IMR-90 (cell line): ENCODE data around the gene UNC93A. TPM values are rescaled to one million over a fixed set of nuclear protein-coding genes. Genes with fewer than 3 reads are reported as not detected.

ENCODE experiments used
- ATAC-seq: fragments of 200-7000 bp; cut with Tn5 transposase; 2 replicates; pipeline ENCODE4 v1.9.1; 2020; ENCODE audit warnings: low read depth, mild to moderate bottlenecking, moderate library complexity
- BruUV-seq: library from RNA; stranded (reverse); fragments of 400-500 nt; replicated peaks from 2 replicates; lab custom pipeline; 2021; lab: Mats Ljungman, UMichigan
- CTCF ChIA-PET: fragments of 300-600 bp; formaldehyde crosslinking; extraction: SDS; loops from one replicate; lab custom pipeline; 2021; ENCODE audit warnings: antibody characterized with exemption; lab: Yijun Ruan, JAX
- POLR2A ChIA-PET: fragments of 300-600 bp; sonication (Branson Sonifier 250); formaldehyde crosslinking; loops from one replicate; lab custom pipeline; 2022; ENCODE audit warnings: antibody characterized with exemption; ENCODE audit not compliant: unreplicated experiment; lab: Charles Lee
- DNase-seq: peaks from one replicate; pipeline ENCODE4 v3.0.0; 2013
- H2AFZ ChIP-seq: replicated peaks from 2 replicates; pipeline ENCODE3; 2013; ENCODE audit warnings: low read length, mild to moderate bottlenecking; ENCODE audit not compliant: poor library complexity
- H2AK5ac ChIP-seq: 2 replicates; pipeline ENCODE4 v1.6.1; 2013; ENCODE audit warnings: low read depth, low read length, inconsistent platforms
- H2AK9ac ChIP-seq: replicated peaks from 2 replicates; pipeline ENCODE3; 2013; ENCODE audit warnings: mild to moderate bottlenecking, low read depth, low read length, moderate library complexity; ENCODE audit not compliant: poor library complexity
- H2BK120ac ChIP-seq: 2 replicates; pipeline ENCODE4 v1.6.1; 2013; ENCODE audit warnings: low read depth, low read length, inconsistent platforms
- H2BK15ac ChIP-seq: 3 replicates; pipeline ENCODE4 v1.6.1; 2013; ENCODE audit warnings: low read depth, low read length, inconsistent platforms
- H2BK20ac ChIP-seq: 2 replicates; pipeline ENCODE4 v1.6.1; 2013; ENCODE audit warnings: low read depth, mild to moderate bottlenecking, inconsistent platforms, low read length, moderate library complexity
- H2BK5ac ChIP-seq: 2 replicates; pipeline ENCODE4 v1.6.1; 2013; ENCODE audit warnings: mild to moderate bottlenecking, low read depth, low read length, inconsistent platforms; ENCODE audit not compliant: poor library complexity, severe bottlenecking
- H3K14ac ChIP-seq: replicated peaks from 2 replicates; pipeline ENCODE4 v1.6.1; 2013; ENCODE audit warnings: low read depth, low read length, inconsistent platforms
- H3K18ac ChIP-seq: 2 replicates; pipeline ENCODE4 v1.6.1; 2013; ENCODE audit warnings: low read depth, low read length, control low read depth
- H3K23ac ChIP-seq: 2 replicates; pipeline ENCODE4 v1.6.1; 2013; ENCODE audit warnings: low read depth, low read length, inconsistent platforms
- H3K27ac ChIP-seq: 2 replicates; pipeline ENCODE4 v1.5.1; 2013; ENCODE audit warnings: mild to moderate bottlenecking, control low read depth, low read length; ENCODE audit not compliant: insufficient read depth
- H3K27me3 ChIP-seq: 2 replicates; pipeline ENCODE4 v1.6.1; 2013; ENCODE audit warnings: low read length; ENCODE audit not compliant: control insufficient read depth, insufficient read depth
- H3K36me3 ChIP-seq: 2 replicates; pipeline ENCODE4 v1.6.1; 2013; ENCODE audit warnings: low read length, mixed read lengths; ENCODE audit not compliant: control insufficient read depth, insufficient read depth
- H3K4ac ChIP-seq: 2 replicates; pipeline ENCODE4 v1.6.1; 2013; ENCODE audit warnings: low read depth, low read length, inconsistent platforms
- H3K4me1 ChIP-seq: 2 replicates; pipeline ENCODE4 v1.6.1; 2013; ENCODE audit warnings: low read length, mixed read lengths; ENCODE audit not compliant: control insufficient read depth, insufficient read depth
- H3K4me2 ChIP-seq: 2 replicates; pipeline ENCODE4 v1.6.1; 2013; ENCODE audit warnings: low read depth, mild to moderate bottlenecking, control low read depth, low read length, moderate library complexity
- H3K4me3 ChIP-seq: 2 replicates; pipeline ENCODE4 v1.5.1; 2013; ENCODE audit warnings: low read depth, mild to moderate bottlenecking, control low read depth, low read length, moderate library complexity; ENCODE audit not compliant: insufficient read depth
- H3K56ac ChIP-seq: 2 replicates; pipeline ENCODE4 v1.6.1; 2013; ENCODE audit warnings: low read length, inconsistent platforms; ENCODE audit not compliant: insufficient read depth; ENCODE audit errors: extremely low read depth
- H3K79me1 ChIP-seq, 2 experiments: 2 replicates each; pipeline ENCODE4 v1.6.1; 2013; ENCODE audit warnings: low read length in 2 of 2, inconsistent platforms in 1 of 2, low read depth in 1 of 2
- H3K9ac ChIP-seq: 2 replicates; pipeline ENCODE4 v1.6.1; 2013; ENCODE audit warnings: low read depth, low read length, control low read depth
- H3K9me1 ChIP-seq: 2 replicates; pipeline ENCODE4 v1.6.1; 2013; ENCODE audit warnings: low read length, inconsistent platforms; ENCODE audit not compliant: insufficient read depth
- H3K9me3 ChIP-seq: 2 replicates; pipeline ENCODE4 v1.6.1; 2013; ENCODE audit warnings: low read length; ENCODE audit not compliant: control insufficient read depth, insufficient read depth
- H4K20me1 ChIP-seq: 2 replicates; pipeline ENCODE4 v1.6.1; 2013; ENCODE audit warnings: low read length, inconsistent platforms; ENCODE audit not compliant: insufficient read depth
- H4K5ac ChIP-seq: 2 replicates; pipeline ENCODE4 v1.6.1; 2013; ENCODE audit warnings: mild to moderate bottlenecking, low read depth, low read length, control low read depth
- H4K8ac ChIP-seq, 2 experiments: 2 replicates each; pipeline ENCODE4 v1.6.1; 2013; ENCODE audit warnings: low read depth in 2 of 2, low read length in 2 of 2, control low read depth in 1 of 2, inconsistent platforms in 1 of 2
- H4K91ac ChIP-seq: 2 replicates; pipeline ENCODE4 v1.6.1; 2013; ENCODE audit warnings: low read depth, low read length, inconsistent platforms; ENCODE audit not compliant: insufficient read depth
- BHLHE40 ChIP-seq: fragments of 150-350 bp; IDR thresholded peaks from 2 replicates; pipeline ENCODE4 v1.6.1; 2016; ENCODE audit warnings: mild to moderate bottlenecking, low read depth, low read length
- FOS ChIP-seq: fragments of 150-350 bp; IDR thresholded peaks from 2 replicates; pipeline ENCODE4 v1.6.1; 2016; ENCODE audit warnings: low read depth, low read length
- MAFK ChIP-seq: IDR thresholded peaks from 2 replicates; pipeline ENCODE4 v1.6.1; 2012; ENCODE audit warnings: low read depth, low read length, improper control_type of control experiment
- RFX5 ChIP-seq: IDR thresholded peaks from 2 replicates; pipeline ENCODE4 v1.8.0; 2012; ENCODE audit warnings: low read depth, mild to moderate bottlenecking, low read length, moderate library complexity
- USF2 ChIP-seq: fragments of 150-350 bp; IDR thresholded peaks from 2 replicates; pipeline ENCODE4 v1.6.1; 2017; ENCODE audit warnings: mild to moderate bottlenecking, antibody characterized with exemption, low read length, low read depth
- WGBS, 2 experiments: methylation state at CpG; one replicate each; pipeline versions ENCODE4 v1.1.5 to v1.1.7; 2013; ENCODE audit warnings: missing lambda C conversion rate in 2 of 2; ENCODE audit not compliant: insufficient read length in 1 of 2; ENCODE audit errors: extremely low coverage in 2 of 2; 5-methylcytosine and 5-hydroxymethylcytosine counted together
- dilution Hi-C: fragments of 300-500 bp; cut with HindIII; formaldehyde crosslinking; loops from one replicate; pipeline ENCODE4 v1.14.3; 2018; ENCODE audit warnings: low sequenced_read_pairs; ENCODE audit not compliant: unreplicated experiment
- in situ Hi-C: fragments of 300-500 bp; cut with MboI; formaldehyde crosslinking; loops from 3 replicates; pipeline ENCODE4 v1.14.3; 2019; ENCODE audit warnings: low sequenced_read_pairs, inconsistent platforms, mixed read lengths
- intact Hi-C: fragments of 100-400 bp; cut with micrococcal nuclease; formaldehyde crosslinking; loops from 2 replicates; pipeline ENCODE4 v1.10.0; 2022
- polyA plus RNA-seq, 3 experiments: library from polyadenylated mRNA; depleted of rRNA; stranded (reverse); fragments of >200 nt; gene quantifications; 2 replicates each; pipeline ENCODE4 v1.2.3, GENCODE V29; 2012; ENCODE audit warnings: low replicate concordance in 1 of 3
- total RNA-seq: library from RNA; depleted of rRNA; stranded (reverse); fragments of >200 nt; gene quantifications from 2 replicates; pipeline ENCODE4 v1.2.3, GENCODE V29; 2012

Gene UNC93A
- total and polyA plus RNA-seq, 2 of the 4 experiments (the other 2 are of a cell fraction), result not detected

- Histone ChIP-seq H2AK9ac (no peak overlapping the region), H3K14ac (no peak overlapping the region), H3K4me1 (no peaks in the 10 kb centered on the region), H3K27me3 (no peaks in the 10 kb centered on the region), H4K8ac (no peak overlapping the region), H3K23ac (no peak overlapping the region), H3K79me1 (no peaks in the 10 kb centered on the region), H2BK5ac (no peak overlapping the region), H3K9me3 (peaks cover 46% of the 10 kb centered on the region), H3K56ac (no peak overlapping the region), H2BK20ac (no peak overlapping the region), H2AFZ (no peak overlapping the region), H3K4me3 (no peak overlapping the region), H3K4me2 (no peak overlapping the region), H3K9me1 (no peaks in the 10 kb centered on the region), H3K27ac (no peak overlapping the region), H3K18ac (no peak overlapping the region), H3K4ac (no peak overlapping the region), H2AK5ac (no peak overlapping the region), H2BK15ac (no peak overlapping the region), H3K9ac (no peak overlapping the region), H4K91ac (no peak overlapping the region), H3K36me3 (no peaks in the 10 kb centered on the region), H4K20me1 (no peaks in the 10 kb centered on the region), H4K5ac (no peak overlapping the region), H2BK120ac (no peak overlapping the region)
- ATAC-seq (no peak), DNase-seq (no peak)
- ChIA-PET CTCF (no interaction called here), POLR2A (no interaction called here)
- TF ChIP-seq RFX5 (no peak), USF2 (no peak), FOS (no peak), BHLHE40 (no peak), MAFK (no peak)
- dilution Hi-C loops, result no loop called here
- in situ Hi-C loops, result no loop called here
- 81% methylated on average over 25 of the region's 43 CpGs; no CpG with 5 or more reads in 1 of the 2 experiments for WGBS, 2 experiments
- intact Hi-C loops, result no loop called here
- BruUV-seq, result no TSS peak
Observed at GRCh38 chr6:167295495-167296292, 4.6 kb downstream of the UNC93A start.
